Choroid plexus epithelial cell (primary cell): ENCODE data around the gene SYTL2.

Experiments
- DNase-seq: peaks from one replicate; pipeline ENCODE4 v3.0.0-alpha.2; 2010; ENCODE audit warnings: low read depth
- H3K4me3 ChIP-seq: 2 replicates; pipeline ENCODE4 v1.5.1; 2011; ENCODE audit warnings: low read depth, mild to moderate bottlenecking, control low read depth, low read length, moderate library complexity
- TF ChIP-seq, protein P1 (sequence below): conservative IDR thresholded peaks from 2 replicates; pipeline ENCODE4 v1.5.1; 2011; ENCODE audit warnings: low read depth, mild to moderate bottlenecking, control low read depth, inconsistent platforms, low read length, moderate library complexity

SYTL2 gene

DNA sequence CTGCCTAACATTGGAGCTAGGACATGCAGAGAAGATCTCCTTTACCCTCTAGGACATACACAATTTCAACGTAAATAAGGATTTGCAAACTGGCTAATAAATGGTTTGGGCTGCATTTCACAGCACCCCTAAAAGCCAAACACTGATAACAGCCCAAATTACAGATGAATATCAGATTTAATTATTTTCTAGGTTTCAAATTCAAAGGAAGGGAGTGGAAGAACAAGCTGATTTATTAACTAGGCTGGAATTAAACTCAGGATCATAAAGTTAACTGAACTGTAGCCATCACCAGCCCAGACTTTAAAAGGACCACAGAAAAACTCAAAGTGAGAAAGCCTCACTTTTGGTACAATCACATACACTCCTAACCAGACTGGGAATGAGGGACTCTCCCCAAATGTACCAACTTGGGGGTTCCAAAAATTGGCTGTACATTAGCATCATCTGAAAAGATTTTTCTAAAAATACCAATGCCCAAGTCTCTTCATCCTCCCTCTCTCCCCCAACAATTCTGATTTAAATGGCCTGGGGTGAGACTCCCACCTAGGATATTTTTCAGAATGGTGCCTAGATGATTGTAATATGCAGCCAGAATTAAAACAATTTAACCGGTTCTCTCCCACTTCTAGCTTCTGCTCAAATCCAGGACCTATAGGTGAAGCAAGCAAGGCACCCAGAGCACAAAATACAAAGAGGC, 43.5 kb downstream of the SYTL2 start:
- TF ChIP-seq, protein P1, sequence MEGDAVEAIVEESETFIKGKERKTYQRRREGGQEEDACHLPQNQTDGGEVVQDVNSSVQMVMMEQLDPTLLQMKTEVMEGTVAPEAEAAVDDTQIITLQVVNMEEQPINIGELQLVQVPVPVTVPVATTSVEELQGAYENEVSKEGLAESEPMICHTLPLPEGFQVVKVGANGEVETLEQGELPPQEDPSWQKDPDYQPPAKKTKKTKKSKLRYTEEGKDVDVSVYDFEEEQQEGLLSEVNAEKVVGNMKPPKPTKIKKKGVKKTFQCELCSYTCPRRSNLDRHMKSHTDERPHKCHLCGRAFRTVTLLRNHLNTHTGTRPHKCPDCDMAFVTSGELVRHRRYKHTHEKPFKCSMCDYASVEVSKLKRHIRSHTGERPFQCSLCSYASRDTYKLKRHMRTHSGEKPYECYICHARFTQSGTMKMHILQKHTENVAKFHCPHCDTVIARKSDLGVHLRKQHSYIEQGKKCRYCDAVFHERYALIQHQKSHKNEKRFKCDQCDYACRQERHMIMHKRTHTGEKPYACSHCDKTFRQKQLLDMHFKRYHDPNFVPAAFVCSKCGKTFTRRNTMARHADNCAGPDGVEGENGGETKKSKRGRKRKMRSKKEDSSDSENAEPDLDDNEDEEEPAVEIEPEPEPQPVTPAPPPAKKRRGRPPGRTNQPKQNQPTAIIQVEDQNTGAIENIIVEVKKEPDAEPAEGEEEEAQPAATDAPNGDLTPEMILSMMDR, result no peak
- no peak for DNase-seq
- no peak overlapping the region for H3K4me3 ChIP-seq

DNA sequence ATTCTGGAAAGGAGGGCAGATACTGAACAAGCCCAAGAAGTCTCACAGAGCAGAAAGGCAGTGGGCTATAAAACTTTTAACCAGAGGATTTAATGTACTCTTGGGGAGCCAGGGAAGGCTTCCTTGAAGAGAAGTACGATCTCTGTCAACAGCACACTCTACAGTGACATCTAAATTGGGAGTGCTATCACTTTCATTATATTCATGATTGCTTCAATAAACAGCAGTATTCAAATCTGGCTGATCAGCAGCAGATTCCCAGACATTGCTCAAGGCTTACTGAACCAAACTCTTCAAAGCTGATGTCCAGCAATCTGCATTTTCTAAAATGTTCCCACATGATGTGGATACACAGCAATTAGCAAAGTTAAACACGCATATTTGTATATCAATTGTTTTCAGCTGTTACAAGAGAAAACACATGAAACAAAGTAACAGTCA, 44.2 kb downstream of the SYTL2 start:
- no peak for DNase-seq
- H3K4me3 ChIP-seq, result no peak overlapping the region
- TF ChIP-seq, protein P1, result no peak

DNA sequence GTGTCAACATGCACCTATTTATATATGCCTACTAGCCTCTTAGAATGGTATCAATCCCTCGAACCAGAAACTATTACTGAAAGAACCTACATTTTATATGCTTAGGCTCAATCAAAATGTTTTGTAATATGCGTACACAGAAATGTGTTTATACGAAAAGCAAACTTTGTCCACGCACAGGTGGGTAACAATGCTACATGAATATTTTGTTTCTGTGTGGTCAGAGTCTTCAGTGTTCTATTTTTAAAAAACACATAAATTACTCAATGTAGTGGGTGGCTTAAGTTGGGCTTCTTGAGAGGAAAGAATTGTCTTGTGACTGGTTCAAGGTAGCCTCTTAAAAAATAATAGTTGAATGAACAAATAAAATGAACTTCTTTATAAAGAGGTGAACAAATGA, 46.1 kb downstream of the SYTL2 start:
- TF ChIP-seq, protein P1, result no peak
- no peak overlapping the region for H3K4me3 ChIP-seq
- no peak for DNase-seq

DNA sequence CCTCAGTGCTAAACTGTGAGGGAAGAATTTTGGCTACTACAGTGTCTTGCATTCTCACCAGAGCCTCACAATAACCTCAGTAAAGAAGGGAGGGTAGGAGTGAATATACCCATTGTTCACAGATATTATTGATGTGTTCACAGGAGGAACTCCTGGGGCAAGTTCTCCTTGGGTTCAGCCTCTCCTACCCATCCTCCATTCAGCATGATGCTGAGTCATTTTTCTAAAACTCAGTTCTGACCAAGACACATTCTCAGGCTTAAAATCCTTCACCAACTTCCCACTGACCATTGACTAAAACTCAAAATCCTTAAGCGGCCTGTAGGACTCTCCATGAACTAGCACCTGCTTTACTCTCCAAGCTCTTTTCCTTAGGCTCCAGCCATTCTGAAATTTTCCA, 48.7 kb downstream of the SYTL2 start:
- TF ChIP-seq, protein P1, result no peak
- H3K4me3 ChIP-seq, result no peak overlapping the region
- DNase-seq, result no peak

DNA sequence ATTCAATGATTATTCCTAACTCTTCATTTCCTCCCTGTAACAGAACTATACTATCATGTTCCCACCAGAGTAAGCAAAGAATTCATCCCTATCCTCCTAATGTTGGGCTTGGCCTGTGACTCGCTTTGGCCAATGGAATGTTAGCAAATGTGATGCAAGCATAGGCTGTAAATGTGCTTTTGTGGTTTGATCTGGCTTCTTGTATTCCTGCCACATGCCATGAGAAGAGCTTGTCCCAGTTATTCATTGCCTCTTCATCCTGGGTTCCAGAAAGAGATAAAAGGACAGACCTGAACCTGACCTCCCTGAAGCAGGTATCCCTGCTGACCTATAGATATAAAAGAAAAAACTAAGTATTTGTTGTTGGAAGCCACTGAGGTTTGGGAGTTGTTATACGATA, 51.0 kb downstream of the SYTL2 start:
- H3K4me3 ChIP-seq, result no peak overlapping the region
- DNase-seq, result peak; percentile 86
- TF ChIP-seq, protein P1, result no peak

DNA sequence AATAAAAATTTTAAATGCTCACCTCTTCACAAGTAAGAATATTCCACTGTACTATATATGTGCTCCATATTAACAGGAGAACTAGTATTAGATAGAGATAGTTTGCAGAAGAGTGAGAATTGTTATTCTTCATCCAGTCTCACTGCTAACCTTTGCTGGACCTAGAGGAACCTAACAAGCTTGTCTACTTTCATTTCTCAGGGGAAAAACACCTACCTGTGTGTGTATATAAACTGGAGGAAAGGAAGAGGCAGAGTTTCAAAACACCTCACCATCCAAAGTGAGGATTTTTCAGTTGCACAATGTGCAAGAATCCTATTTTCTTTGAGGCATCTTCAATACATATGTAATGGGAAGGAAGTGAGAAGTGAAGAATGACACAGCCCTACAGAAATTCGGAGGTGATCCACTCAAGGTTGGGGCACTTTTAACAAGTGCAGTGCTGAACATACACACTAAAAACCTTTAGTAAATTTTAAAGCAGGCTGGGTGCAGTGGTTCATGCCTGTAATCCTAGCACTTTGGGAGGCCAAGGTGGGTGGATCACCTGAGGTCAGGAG, 52.4 kb downstream of the SYTL2 start:
- DNase-seq, result no peak
- no peak overlapping the region for H3K4me3 ChIP-seq
- TF ChIP-seq, protein P1, result no peak

DNA sequence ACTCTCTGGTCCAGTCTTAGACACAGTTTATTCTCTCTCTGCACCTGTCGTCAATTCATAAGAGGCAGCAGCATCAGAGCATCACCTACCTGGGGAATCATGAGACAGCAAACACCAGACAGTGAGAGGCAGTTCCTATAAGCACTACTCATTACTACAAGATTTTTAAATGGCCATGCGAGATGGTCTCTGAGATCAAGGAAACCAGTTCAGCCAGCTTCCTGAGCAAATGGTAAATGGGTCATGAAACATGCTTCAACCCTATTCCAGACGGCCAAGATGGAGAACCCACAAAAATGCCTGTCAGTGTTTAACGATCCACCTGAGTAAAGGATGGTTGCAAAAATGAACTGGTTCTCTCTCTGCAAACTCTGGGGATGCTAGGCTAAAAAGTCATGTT, 52.9 kb downstream of the SYTL2 start:
- no peak for DNase-seq
- H3K4me3 ChIP-seq, result no peak overlapping the region
- TF ChIP-seq, protein P1, result no peak
